ENCODE results near the gene CYP39A1. TPM values are rescaled to one million over a fixed set of nuclear protein-coding genes. Genes with fewer than 3 reads are reported as not detected.

The CYP39A1 gene
- polyA plus RNA-seq, 1 experiment, result not detected

DNA sequence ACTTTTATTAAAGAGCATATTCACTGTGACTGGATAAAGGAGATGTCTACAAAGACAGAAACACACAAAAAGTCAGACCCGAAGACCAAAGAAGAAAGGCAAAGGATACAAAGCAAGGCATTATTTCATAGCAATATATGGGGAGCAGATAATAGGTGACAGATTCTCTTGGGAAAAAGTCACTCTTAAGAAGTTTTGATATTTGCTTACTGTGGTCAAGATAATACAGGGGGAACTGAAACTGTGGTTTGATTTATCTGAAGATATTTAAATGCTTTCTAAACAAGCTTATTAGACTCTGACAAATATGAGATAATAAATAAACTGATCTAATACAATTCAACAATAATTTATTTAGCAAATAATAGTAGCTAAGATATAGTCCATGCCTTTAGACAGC is 14.7 kb downstream of the CYP39A1 start:
- Histone ChIP-seq H3K27me3 (ENCODE audit: control insufficient read depth, insufficient read depth, low read length) (no peaks in the 10 kb centered on the region), H3K4me3 (ENCODE audit: low read depth, low read length) (no peak overlapping the region), H3K27ac (ENCODE audit: low read depth, low read length) (no peak overlapping the region), H3K9me3 (ENCODE audit: control insufficient read depth, insufficient read depth, low read length) (no peaks in the 10 kb centered on the region)
- POLR2A ChIA-PET, result no interaction called here
- no peak for DNase-seq (ENCODE audit: low read depth, low spot score)
- TF ChIP-seq, protein P1, sequence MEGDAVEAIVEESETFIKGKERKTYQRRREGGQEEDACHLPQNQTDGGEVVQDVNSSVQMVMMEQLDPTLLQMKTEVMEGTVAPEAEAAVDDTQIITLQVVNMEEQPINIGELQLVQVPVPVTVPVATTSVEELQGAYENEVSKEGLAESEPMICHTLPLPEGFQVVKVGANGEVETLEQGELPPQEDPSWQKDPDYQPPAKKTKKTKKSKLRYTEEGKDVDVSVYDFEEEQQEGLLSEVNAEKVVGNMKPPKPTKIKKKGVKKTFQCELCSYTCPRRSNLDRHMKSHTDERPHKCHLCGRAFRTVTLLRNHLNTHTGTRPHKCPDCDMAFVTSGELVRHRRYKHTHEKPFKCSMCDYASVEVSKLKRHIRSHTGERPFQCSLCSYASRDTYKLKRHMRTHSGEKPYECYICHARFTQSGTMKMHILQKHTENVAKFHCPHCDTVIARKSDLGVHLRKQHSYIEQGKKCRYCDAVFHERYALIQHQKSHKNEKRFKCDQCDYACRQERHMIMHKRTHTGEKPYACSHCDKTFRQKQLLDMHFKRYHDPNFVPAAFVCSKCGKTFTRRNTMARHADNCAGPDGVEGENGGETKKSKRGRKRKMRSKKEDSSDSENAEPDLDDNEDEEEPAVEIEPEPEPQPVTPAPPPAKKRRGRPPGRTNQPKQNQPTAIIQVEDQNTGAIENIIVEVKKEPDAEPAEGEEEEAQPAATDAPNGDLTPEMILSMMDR (IDR thresholded peaks at IDR 0.05; ENCODE audit: low read depth, low read length), result no peak
- CTCF ChIA-PET, result no interaction called here

DNA sequence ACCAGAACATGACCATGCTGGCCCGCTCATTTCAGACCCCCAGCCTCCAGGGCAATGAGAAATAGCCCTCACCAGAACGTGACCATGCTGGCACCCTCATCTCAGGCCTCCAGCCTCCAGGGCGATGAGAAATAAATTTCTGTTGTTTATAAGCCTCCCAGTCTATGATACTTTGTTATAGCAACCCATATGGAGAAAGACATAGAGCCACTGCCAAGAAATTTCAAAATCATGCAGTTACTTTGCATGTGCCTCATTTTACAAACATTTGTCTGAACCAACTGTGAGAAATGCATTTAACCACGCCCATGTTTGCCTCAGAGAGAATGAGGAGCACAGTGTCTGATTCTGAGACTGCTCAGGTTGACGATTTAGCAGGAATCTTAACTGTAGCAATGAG is 15.5 kb downstream of the CYP39A1 start:
- TF ChIP-seq, protein P1 (IDR thresholded peaks at IDR 0.05; ENCODE audit: low read depth, low read length), result no peak
- Histone ChIP-seq H3K27me3 (ENCODE audit: control insufficient read depth, insufficient read depth, low read length) (no peaks in the 10 kb centered on the region), H3K27ac (ENCODE audit: low read depth, low read length) (no peak overlapping the region), H3K9me3 (ENCODE audit: control insufficient read depth, insufficient read depth, low read length) (no peaks in the 10 kb centered on the region), H3K4me3 (ENCODE audit: low read depth, low read length) (no peak overlapping the region)
- ChIA-PET POLR2A (no interaction called here), CTCF (no interaction called here)
- DNase-seq (ENCODE audit: low read depth, low spot score), result no peak

DNA sequence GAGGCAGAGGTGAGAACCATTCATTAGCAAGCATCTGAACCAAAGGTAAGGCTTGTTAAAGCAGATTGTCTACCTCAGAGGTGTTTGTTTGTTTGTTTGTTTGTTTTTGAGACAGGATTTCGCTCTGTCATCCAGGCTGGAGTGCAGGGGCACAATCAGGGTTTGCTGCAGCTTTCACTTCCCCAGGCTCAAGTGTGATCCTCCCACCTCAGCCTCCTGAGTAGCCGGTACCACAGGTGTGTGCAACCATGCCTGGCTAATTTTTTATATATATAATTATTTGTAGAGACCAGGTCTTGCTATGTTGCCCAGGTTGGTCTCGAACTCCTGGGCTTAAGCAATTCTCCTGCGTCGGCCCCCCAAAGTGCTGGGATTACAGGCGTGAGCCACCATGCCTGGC is 17.2 kb downstream of the CYP39A1 start:
- POLR2A ChIA-PET, result no interaction called here
- CTCF ChIA-PET, result interaction anchor here (1.0 kb wide), 1 partner anchor 545 kb away, joined by 3 read pairs; no protein-coding TSS in a partner anchor
- no peak for DNase-seq (ENCODE audit: low read depth, low spot score)
- Histone ChIP-seq H3K27ac (ENCODE audit: low read depth, low read length) (no peak overlapping the region), H3K4me3 (ENCODE audit: low read depth, low read length) (no peak overlapping the region), H3K27me3 (ENCODE audit: control insufficient read depth, insufficient read depth, low read length) (no peaks in the 10 kb centered on the region), H3K9me3 (ENCODE audit: control insufficient read depth, insufficient read depth, low read length) (no peaks in the 10 kb centered on the region)
- TF ChIP-seq, protein P1 (IDR thresholded peaks at IDR 0.05; ENCODE audit: low read depth, low read length), result no peak

DNA sequence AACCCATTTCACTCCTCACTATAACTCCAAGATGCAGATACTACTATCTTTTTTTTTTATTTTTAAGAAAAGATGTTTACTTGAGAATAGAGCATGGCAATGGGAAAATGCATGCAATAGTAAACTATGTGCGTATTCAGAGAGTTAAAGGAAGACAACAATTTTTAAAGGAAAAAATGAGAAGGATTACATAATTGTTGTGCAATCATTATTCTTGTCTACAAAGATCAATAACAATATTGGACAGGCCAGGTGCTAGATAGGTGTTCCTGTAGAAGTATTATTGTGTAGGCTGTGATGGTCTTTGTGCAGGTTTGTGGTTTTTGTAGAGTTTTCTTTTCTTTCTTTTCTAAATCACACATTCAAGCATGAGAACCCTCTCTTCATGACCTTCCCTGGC is 20.6 kb downstream of the CYP39A1 start:
- H3K27ac ChIP-seq (ENCODE audit: low read depth, low read length), result no peak overlapping the region
- TF ChIP-seq, protein P1 (IDR thresholded peaks at IDR 0.05; ENCODE audit: low read depth, low read length), result no peak
- no peaks in the 10 kb centered on the region for H3K9me3 ChIP-seq (ENCODE audit: control insufficient read depth, insufficient read depth, low read length)
- no peak for DNase-seq (ENCODE audit: low read depth, low spot score)
- no peak overlapping the region for H3K4me3 ChIP-seq (ENCODE audit: low read depth, low read length)
- CTCF ChIA-PET, result interaction anchor here (0.9 kb wide), 1 partner anchor 30 kb away, joined by 3 read pairs; no protein-coding TSS in a partner anchor
- H3K27me3 ChIP-seq (ENCODE audit: control insufficient read depth, insufficient read depth, low read length), result no peaks in the 10 kb centered on the region
- POLR2A ChIA-PET, result no interaction called here

DNA sequence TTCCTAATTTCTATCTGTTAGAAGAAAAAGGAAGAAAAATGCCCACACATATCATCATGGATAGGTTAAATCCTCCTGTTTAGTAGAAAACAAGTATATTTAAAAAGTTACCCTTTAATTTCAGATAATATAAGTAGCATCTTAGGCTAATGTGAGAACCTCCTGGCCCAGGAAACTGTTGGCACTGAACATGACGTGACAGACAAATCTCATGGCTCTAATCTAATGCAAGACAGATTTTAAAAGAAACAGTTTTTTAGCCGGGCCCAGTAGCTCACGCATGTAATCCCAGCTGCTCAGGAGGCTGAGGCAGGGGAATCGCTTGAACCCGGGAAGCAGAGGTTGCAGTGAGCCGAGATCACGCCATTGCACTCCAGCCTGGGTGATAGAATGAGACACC is 22.9 kb downstream of the CYP39A1 start:
- Histone ChIP-seq H3K9me3 (ENCODE audit: control insufficient read depth, insufficient read depth, low read length) (no peaks in the 10 kb centered on the region), H3K4me3 (ENCODE audit: low read depth, low read length) (no peak overlapping the region), H3K27me3 (ENCODE audit: control insufficient read depth, insufficient read depth, low read length) (no peaks in the 10 kb centered on the region), H3K27ac (ENCODE audit: low read depth, low read length) (no peak overlapping the region)
- POLR2A ChIA-PET, result no interaction called here
- CTCF ChIA-PET, result interaction anchor here (0.6 kb wide), 1 partner anchor 241 kb away, joined by 4 read pairs; no protein-coding TSS in a partner anchor
- no peak for DNase-seq (ENCODE audit: low read depth, low spot score)
- TF ChIP-seq, protein P1 (IDR thresholded peaks at IDR 0.05; ENCODE audit: low read depth, low read length), result no peak

All from AG04450 (cell line).